ENCODE measurements around the gene TMLHE.
"Not testable (repeated sequence)": the region's sequence is repeated elsewhere in the genome, so short reads cannot be mapped to it uniquely, and the experiment has no call there.

Gene TMLHE, protein sequence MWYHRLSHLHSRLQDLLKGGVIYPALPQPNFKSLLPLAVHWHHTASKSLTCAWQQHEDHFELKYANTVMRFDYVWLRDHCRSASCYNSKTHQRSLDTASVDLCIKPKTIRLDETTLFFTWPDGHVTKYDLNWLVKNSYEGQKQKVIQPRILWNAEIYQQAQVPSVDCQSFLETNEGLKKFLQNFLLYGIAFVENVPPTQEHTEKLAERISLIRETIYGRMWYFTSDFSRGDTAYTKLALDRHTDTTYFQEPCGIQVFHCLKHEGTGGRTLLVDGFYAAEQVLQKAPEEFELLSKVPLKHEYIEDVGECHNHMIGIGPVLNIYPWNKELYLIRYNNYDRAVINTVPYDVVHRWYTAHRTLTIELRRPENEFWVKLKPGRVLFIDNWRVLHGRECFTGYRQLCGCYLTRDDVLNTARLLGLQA

DNA sequence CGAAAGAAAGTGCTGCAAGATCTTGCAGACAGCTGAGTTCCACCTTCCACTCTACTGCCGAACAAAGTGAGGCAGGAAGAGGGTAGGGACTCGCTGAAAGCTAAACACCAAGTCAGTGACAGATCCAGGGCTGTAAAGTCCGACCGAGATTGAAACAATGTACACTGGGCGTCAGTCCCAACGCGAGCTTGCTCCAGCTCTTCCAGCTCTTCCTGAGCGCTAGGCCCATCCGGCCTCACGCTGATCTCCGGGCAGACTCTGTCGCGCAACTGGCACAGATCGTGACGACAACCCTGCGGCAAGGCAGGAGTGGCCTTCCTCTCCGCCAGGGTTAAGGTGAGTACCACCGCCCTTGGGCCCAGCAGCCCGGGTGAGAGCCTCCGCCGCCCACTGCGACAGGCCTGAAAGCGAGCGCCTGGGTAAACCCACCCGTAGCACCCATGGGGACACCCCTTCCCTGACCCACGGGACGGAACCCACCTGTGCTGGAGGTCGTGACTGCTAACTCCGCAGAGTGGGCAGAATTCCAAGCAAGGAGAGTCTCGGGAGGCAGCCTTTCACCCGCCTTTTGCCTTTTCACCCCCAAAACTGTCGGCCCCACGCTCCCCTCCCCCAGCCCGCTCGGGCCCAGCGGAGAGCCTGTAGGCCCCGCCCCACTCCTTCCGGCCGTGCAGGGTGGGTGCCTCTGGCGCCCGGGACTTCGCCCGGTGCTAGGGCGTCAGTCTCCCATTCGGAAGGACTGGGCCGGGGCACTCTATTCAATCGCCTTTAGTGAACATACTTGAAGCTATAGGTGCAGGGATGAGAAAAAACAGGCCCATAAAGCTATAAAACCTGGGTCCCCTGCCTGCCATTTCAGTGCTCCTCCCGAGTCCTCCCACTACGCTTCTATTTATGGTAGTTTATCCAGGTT lies at the start of gene TMLHE, which contains the start of gene SPRY3:
TSS of gene TMLHE (minus strand) at position 641 of the 913 bp plus-strand sequence. CDS start 67,676 bp downstream, outside the sequence.
TSS of gene SPRY3 (plus strand) at position 275 of the 913 bp plus-strand sequence.
- peak; percentile 7 for DNase-seq

DNA sequence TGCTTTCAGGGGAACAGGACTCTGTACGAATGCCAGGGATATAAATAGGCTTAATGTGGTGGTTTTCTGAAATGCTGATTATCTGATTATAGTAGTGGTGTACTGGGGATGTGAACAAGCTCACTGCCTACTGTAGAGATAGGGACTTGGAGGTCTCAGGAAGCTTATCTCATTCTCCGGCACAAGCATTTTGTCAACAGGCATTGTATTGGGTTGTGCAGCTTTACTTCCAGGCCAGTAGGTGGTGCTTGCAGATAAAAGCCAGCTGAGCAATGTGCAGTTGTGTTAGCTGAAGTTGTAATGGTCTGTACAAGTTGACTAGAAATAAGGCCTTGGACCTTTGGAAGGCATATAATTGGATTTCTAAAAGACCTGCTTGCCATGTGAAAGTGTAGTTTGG lies 49.5 kb upstream of the TMLHE start:
- no peak for DNase-seq

DNA sequence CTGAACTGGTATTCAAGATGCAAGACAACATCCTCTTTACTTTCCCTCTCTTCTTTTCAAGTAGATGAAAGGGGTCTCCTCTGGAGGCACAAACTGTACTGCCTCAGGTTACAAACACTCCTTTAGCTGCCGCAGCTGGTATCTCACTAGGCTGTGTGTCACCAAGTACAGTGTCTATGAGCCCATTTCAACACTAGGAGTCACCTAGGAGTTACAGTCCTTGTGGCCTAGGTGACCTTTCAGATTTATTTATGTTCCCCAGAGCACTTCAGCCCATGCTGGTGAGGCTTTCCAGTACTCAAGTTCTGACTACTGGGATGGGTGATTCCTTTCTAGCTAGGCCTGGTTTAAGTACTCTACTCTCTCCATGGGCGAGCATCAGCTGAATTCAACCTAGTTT lies 32.4 kb upstream of the TMLHE start:
- DNase-seq = no peak

DNA sequence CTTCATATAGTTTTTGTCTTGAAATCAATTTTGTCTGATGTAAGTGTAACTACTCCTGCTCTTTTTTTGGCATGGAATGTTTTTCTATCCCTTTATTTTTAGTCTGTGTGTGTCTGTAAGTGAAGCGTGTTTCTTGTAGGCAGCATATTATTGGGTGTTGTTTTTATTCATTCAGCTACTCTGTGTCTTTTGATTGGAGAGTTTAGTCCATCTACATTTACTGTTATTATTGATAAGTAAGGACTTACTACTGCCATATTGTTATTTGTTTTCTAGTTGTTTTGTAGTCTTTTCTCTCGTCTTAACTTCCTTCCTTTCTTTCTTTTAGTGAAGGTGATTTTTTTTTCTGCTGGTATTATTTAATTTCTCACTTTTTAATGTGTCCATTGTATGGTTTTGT lies 30.5 kb upstream of the TMLHE start:
- DNase-seq = no peak

DNA sequence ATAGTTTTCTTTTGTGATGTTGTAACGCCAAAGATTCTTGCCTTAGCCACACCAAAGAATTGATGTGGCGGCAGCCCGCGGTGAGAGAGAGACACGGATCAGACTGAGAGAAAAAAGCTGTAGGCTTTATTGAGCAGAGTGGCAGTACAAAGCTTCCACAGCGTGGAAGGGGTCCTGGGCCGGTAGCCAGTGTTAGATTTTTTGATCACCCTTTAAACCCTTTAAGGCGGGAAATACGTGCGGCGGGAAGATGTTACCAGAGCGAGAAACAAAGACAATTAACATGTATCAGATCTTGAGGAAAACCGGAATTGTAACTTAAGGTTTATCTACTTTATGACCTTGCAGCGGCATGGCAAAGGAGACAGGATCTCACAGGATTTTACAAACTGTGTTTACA lies 28.6 kb upstream of the TMLHE start:
- DNase-seq = not testable (repeated sequence)

DNA sequence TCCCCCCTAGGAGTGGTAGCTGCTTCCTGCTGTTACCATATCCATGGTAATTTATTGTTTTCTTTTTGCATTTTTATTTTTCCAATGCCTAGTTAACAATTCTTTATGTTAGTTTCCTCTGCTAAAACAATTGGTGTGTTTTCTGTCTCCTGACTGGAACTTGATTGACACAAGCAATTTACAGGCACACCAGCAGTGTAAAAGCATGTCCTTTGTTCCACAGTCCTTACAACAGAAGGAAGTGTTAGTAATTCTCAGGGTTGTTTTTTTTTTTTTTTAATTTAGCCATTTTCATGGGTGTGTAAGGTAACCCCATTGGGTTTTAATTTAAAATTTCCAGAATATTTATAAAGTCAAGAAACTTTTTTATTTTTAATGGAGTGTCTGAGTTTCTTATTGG lies 25.0 kb upstream of the TMLHE start:
- DNase-seq = no peak

DNA sequence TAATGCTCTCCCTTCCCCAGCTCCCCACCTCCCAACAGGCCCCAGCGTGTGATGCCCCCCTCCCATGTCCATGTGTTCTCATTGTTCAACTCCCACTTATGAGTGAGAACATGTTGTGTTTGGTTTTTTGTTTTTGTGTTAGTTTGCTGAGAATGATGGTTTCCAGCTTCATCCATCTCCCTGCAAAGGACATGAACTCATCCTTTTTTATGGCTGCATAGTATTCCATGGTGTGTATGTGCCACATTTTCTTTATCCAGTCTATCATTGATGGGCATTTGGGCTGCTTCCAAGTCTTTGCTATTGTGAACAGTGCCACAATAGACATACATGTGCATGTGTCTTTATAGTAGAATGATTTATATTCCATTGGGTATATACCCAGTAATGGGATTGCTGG lies 22.3 kb upstream of the TMLHE start:
- DNase-seq = not testable (repeated sequence)

DNA sequence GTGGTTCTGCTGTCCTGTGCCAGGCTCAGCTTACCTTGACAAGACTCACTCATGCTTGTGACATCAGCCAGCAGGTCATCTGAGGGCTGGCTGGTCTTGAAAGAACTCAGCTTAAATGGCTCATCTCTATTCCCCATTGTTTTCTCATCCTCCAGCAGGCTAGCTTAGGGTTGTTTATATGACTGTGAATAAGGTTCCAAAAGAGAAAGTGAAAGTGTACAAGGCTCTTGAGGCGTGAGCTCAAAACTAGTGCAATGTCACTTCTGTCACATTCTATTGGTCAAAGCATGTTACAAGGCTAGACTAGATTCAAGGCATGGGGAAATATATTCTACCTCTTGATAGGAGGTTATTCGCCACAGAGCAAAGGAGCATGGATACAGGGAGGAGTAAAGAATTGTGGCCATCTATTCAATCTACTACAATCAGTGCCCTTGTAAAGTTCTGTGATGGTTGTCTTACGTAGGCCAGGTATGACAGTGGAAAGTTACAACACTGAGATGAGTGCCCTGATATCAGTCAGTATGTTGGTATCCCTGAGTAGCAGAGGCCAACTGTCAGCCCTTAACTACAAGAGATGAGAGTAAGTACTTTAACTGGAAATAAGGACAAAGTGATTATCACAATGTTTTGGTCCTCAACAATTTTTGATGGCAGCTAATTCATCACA lies 19.8 kb upstream of the TMLHE start:
- peak; percentile 19 for DNase-seq

DNA sequence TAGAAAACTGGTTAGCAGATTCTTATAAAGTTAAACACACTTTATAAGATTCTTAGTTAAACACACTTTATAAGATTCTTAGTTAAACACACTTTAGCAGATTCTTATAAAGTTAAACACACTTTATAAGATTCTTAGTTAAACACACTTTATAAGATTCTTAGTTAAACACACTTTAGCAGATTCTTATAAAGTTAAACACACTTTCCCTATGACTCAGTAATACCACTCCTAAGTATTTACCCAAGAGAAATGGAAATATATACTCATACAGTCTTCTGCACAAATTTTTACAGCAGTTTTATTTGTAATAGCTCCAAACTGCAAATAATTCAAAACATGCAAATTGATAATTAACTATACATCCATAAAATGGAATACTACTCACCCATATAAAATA lies 7.4 kb upstream of the TMLHE start:
- not testable (repeated sequence) for DNase-seq

DNA sequence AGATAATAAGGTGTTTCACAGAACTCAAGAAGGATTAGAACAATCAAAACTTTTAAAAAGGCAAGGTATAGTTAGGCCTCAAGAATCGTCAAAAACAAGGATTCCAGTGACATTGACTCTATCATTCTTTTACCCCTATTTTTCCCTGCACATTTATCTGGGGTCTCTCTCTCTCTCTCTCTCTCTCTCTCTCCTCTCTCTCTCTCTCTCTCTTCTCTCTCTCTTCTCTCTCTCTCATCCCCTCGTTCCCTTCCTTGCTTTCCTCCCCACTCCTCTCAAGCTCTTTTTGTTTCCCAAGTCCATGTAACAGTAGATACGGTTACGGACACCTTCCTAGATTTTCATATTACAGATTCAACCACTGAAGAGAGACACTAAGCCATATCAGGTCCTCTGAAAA lies 3.2 kb upstream of the TMLHE start:
- DNase-seq = no peak

DNA sequence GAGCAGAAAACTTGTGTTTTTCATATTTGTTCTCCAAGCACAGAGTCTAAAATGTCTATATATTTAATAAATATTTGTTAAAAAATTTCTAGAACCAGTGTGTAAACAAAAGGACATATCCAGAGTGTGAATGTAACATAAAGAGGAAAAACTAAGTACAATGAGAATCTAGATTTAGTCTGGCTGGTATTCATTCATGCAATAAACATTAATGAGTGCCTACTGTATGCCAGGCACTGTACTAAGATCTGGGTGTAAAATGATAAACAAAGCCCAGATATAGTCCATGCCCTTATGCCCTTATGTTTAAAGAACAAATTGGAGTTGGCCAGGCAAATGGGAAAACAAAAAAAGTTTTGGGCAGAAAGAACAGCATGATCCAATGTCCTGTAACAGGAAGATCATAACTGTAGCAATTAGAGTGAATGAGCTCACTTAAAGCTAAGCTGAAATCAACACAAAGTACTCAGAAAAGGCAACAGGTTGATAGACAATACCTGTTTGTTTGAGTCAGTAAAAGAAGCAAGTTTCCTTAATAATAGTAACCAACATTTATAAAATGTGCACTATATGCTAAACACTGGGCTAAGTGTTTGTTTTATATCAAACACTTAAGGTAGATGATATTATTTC lies 1.3 kb upstream of the TMLHE start:
- no peak for DNase-seq

DNA sequence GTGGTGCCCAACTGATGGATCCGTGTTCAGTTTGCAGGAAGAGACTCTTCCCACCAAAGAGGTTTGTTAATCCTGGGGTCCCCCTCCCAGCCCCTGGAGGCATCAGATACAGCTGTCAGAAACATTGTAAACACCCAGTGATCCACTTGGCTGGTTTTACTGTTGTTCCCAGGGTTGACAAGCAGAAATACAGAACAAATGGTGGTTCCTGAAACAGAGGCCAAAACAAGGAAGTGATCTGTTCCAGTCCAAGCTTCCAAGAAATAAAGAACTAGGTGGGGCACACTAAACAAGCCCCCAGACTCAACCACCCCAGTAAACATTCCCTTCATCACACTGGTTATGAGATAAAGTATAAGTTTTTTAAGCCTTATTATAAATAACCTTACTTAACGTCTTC lies 1.4 kb downstream of the TMLHE start:
- DNase-seq = no peak

DNA sequence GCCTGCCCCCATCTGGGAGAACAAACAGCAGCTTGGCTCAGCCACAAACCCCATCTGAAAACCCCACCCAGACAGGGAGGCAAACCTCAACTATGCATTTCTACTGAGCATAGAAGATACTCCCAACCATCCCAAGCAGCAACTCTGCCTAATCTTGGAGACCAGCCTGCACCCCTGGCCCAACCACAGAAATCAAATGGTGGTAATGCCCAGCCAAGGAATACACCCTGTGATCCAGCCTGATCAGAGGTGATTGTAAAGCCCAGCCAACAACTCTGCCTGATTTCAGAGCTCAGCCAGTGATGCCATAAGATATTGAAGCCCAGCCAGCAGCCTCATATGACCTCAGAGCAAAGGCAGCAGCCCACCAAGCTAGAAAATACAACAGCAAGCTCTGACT lies 19.8 kb downstream of the TMLHE start:
- DNase-seq = no peak

DNA sequence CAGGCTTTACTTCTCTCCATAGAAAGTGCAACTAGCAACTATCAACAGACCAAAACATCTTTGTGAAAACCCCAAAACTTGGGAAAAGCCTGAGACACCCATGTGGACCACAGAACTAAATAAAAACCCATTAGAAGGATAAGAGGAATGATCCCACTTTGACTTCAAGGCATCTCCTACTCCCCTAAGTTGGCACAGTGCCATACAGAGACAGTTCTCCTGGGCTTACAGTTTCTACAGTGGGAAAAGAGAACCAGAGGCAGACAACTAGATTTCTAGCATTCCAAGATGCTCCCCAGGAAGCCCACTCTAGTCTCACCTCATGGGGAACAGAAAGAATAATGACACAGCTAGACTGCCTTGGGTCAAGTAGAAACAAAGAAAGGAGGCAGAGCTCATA lies 20.4 kb downstream of the TMLHE start:
- no peak for DNase-seq

DNA sequence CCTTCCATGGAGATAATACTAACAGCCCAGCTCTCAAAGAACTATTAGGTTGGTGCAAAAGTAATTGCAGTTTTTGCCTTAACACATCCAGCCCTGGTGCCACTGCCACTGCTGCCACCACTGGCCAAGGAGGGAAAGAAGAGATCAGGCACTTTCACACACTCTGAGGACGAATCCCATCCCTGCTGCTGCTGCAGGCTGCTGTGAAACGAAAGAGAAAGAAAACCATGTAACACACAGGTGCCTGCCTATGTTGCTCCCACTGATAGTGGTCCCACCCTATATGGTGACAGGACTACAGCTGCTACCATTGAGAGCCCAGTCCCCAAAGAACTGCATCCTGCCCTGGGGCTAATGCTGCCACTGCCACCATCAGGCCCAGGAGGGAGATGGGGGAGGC lies 35.1 kb downstream of the TMLHE start:
- no peak for DNase-seq

DNA sequence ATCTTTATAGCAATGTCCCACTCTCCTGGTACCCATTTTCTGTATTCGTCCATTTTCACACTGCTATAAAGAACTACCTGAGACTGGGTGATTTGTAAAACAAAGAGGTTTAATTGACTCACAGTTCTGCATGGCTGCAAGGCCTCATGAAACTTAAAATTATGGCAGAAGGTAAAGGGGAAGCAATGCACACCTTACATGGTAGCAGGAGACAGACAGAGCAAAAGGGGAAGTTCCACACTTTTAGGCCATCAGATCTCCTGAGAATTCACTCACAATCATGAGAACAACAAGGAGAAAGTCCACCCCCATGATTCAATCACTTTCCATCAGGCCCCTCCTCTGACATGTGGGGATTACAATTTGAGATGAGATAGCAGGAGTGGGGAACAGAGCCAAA lies 49.7 kb downstream of the TMLHE start:
- no peak for DNase-seq

DNA sequence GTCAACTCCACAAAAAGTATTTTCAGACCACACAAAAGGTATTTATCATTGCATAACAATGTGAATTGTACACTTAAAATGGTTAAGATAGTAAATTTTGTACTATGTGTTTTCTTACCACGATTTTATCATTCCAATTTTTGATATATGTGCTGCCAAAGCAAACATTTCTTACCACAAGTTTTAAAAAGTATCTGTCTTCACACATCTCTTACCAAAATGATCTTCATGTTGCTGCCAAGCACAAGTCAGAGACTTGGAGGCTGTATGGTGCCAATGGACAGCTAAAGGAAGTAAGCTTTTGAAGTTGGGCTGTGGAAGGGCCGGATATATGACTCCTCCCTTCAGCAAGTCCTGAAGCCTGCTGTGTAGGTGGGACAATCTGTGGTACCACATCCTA lies 67.9 kb downstream of the TMLHE start:
- DNase-seq = no peak

DNA sequence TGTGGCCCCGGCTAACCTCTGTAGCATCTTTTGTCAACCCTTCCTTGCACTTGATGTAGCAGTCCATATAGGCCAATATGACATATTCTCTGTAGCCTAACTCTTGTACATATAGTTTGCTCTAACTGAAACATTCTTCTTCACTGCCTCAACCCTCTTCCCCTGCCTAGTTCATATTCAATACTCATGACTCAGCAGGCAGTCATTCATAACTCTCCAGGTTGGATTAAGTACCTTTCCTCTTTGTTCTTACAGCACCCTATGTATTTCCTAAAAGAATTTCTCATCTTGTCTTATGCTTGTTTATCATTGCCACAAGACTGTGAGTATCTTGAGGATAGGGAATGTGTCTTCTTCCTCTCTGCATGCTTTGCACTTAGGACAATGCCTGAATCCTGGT lies 76.9 kb downstream of the TMLHE start:
- no peak for DNase-seq

DNA sequence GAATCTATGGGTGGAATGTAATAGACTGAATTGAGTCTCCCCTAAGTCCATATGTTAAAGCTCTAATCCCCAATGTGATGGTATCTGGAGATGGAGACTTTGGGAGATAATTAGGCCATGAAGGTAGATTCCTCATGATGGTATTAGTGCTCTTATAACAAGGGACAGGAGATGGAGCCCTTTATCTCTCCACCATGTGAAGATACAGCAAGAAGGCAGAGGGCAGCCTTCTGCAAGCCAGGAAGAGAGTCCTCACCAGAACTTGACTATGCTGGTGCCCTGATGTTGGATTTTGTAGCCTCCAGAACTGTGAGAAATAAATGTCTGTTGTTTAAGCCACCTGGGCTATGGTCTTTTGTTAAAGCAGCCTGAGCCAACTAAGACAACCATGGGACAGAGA lies 78.0 kb downstream of the TMLHE start:
- DNase-seq = no peak

DNA sequence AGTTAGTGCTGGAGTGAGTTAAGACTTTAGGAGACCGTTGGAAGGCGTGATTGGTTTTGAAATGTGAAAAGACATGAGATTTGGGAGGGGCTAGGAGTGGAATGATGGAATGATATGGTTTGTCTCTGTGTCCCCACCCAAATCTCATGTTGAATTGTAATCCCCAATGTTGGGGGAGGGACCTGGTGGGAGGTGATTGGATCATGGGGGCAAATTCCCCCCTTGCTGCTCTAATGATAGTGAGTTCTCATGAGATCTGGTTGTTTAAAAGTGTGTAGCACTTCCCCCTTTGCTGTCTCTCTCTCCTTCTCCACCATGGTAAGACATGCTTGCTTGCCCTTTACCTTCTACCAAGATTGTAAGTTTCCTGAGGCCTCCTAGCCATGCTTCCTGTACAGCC lies 85.7 kb downstream of the TMLHE start:
- DNase-seq = not testable (repeated sequence)

DNA sequence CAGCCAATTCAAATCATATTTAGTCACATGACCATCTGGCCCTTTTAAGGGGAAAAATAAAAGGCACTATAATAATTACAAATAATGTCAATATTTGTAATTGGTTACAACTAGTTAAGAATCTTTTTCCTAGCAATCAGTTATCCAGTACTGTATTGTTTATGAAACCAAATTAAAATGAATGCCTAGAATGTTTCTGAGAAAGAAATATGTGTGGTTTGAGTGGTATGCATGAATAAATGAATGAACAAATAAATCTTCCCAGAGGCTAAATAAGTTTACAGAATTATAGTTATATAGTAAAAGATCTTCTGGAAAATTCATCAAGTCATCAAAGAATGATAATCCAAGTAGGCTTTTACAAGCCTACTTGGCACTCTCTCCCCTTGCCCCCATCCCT lies 98.5 kb downstream of the TMLHE start:
- no peak for DNase-seq

DNA sequence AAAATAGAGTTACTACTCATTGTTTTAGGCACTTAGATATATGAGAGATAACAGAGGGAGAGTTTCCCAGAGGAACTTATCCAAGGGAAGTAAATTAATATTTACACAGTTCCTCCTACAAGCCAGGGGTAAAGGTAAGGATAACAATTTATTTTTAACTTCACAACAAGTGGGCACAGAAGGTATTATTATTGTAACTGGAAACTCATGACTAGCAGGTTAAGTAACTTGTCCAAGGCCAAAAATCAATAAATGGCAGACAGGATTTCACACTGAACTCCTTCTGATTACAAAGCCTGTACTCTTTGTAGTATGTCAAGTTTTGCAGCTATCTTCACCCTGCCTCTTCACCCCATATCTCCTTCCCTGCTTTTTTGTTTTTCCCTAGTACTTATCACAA lies 107.5 kb downstream of the TMLHE start:
- no peak for DNase-seq

DNA sequence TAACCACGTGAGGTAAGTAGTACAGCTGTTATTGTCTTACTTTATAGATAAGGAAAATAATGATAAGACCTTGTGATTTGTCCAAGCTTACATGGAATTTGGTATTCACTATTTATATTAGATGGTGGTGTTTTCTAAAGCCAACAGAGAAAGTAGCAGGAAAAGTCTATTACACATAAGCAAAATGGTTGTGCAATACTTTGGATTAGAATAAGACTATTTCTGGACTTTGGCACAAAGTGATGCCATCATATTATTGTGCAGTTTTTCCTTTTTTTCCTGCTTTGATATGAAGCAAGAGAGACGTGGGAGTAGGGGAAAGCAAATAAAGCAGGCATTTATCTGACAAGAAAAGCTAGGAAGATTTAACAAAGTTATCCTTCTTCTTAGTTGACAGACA lies 117.6 kb downstream of the TMLHE start:
- not testable (repeated sequence) for DNase-seq
